Kasumi-1 (cell line): Measurements from ENCODE around the gene C12orf60.

Experiments used
- DNase-seq, 2 experiments: peaks; one replicate each; lab custom pipeline; 2025; lab: John Stamatoyannopoulos, UW

The C12orf60 gene

DNA sequence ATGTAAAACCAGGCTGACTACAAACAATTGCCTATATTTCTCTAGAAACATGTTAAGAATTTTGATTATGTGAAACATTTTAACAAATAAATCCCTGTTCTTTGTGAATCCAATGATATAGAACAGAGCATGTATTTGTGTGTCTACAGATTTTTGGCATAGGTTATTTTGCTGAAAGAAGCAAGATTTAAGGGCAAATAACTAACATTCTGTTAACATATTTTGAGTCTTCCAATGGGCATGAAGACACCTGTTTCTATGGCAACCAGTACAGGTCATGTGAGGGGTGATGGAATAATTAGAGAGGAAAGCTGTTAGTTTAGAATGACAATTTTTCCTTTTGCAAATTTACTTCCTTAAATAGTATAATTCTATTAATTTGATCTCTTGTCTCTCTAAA, 31.0 kb downstream of the C12orf60 start:
- no peak for DNase-seq

DNA sequence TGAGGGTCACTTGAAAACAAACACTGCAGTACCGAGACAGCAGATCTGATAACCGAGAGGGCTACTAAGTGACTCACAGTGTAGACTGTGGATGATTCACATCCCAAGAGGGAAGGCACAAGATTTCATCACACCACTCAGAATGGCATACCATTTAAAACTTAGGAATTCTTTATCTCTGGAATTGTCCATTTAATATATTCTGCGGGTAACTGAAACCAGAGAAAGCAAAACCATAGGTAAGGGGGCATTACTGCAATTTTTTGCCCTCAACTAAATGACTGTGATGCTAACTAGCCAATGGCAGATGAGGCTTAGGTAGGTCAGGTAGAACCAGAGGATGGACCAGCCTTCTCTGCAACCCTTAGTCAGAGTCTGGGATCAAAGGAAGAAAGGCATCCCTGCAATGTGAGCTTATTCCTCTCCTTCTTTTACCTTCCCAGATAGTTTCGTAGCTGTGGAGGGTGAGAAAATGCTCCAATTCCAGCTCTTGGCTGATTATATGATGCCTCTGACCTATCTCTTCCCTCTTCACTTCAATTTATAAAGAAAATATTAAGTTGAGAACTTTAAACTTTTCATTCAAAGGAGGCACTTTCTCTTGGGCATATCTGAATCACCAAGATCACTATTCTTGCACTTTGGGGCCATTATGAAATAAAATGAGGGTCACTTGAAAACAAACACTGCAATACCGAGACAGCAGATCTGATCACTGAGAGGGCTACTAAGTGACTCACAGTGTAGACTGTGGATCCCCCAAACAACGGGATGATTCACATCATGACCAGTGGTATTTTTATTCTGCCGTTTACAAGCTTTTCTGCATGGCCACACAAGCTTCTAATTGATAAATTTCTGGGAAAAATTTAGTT, 33.1 kb downstream of the C12orf60 start:
- DNase-seq = no peak

DNA sequence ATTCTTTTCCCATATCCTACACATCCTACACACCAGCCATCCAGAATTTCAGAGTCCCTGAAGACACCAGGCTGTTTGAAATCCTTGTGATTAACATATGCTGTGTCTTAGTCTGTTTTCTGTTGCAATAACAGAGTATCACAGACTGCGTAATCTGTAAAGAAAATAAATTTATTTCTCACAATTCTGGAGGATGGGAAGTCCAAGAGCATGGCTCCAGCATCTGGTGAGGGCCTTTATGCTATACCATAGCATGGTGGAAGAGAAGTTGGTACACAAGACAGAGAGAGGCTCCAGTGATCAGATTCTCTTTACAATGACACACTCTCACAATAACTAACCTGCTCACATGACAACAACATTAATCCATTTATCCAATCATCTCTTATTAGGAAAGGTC, 35.8 kb downstream of the C12orf60 start:
- no peak for DNase-seq

GRCh38 chr12:14840616-14841015, 37.1 kb downstream of the C12orf60 start:
- no peak for DNase-seq

DNA sequence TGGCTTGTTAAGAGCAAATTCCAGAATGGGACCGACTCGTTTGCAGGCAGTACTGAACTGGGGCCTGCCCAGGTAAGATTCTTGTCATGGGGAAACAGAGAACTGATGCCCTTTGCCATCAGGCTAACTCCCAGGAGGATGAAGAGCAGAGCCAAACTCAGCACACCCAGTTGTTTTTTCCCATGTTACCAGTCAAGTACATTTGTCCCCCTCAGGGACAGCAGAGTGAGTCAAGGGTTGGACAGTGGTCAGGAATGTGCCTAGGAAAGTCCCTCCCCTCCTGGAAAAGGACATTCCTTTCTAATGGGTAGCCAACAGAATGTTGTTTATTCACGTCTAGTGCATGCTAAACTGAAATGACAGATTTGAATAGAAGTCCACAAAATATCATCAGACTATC, 38.3 kb downstream of the C12orf60 start:
- no peak for DNase-seq

- DNase-seq = no peak
These were observed 38.8 kb downstream of the C12orf60 start for GRCh38 chr12:14842315-14842714.

GRCh38 chr12:14843425-14843887, 40.0 kb downstream of the C12orf60 start, which contains the start of gene ART4:
Gene ART4, minus strand, starts transcription at chr12:14843526. Its CDS starts 413 bp downstream, at chr12:14843113.
- no peak for DNase-seq

GRCh38 chr12:14844401-14844800, 40.9 kb downstream of the C12orf60 start:
- DNase-seq = no peak

- peak; percentile 44 to 48 for DNase-seq
These were observed 41.9 kb downstream of the C12orf60 start for GRCh38 chr12:14845350-14845750.

DNA sequence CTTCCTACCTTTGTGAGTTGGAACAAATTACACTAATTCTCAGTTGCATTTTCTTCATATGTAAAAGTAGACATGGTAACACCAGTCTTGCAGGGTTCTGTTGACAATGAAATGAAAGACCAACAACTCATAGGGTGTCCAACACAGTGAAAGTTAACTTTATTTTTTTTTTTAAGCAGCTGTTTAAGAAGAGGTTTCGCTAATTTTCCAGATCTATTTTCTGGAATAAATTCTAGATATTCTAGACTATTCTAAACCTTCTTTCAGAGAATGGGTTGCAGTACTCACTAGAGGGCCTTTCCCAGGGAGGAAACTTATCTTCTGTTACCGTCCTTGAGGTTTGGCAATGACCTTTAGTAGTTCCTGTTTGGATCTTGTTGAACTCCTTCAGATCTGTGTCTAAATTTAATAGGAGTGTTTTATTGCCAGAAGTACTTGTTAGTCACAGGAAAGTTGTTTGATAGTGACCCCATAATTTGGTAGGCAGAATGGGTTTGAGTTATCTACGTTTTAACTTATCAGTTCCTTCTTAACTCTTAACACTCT, 42.6 kb downstream of the C12orf60 start:
- peak in 1 of 2 experiments; percentile 14 for DNase-seq

DNA sequence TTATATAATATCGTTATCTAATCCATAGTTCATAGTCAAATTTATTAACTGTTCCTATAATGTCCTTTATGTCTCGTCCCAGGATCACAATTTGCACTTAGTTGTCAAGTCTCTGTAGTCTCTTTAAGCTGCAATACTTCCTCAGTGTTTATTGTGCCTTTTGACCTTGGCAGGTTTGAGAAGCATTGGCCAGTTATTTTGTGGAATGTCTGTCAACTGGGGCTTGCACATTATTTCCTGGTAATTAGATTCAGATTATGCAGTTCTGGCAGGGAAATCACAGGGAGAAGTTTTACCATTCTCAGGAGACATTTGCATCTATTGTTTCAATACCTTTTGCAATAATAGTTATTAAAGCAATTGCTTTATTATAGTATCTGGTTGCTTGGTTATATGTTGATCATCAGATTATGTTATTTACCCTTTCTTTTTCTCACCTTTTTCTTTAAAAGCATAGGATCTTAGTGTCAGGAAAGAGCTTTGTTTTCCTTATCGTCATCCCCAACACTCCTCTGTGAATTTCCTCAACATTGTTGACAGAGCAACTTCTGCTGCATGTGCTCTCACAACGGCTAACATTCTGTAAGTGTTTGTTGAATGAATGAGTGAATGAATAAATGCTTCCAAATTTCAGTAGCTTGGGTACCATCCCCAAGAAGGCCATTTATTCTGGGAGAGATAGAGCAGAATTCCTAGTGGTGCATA, 43.6 kb downstream of the C12orf60 start:
- no peak for DNase-seq

DNA sequence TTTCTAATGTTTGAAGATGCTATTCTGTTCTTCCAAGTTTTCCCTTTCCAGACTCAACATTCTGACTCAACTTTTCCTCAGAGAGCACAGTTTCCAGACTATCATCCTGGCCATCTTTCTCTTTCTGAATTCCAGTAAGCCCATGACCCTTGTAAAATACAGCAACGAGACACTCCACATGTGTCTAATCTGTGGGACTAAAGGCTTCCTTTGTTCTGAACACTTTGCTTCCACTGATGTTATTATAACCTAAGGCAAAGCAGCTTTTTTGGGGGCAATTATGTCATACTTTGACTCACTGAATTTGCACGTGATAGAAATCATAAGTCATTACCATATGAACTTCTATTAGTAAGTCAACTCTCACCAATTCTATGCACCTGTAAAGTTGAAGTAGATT, 46.2 kb downstream of the C12orf60 start:
- no peak for DNase-seq

GRCh38 chr12:14850929-14851663, 47.6 kb downstream of the C12orf60 start:
- no peak for DNase-seq

DNA sequence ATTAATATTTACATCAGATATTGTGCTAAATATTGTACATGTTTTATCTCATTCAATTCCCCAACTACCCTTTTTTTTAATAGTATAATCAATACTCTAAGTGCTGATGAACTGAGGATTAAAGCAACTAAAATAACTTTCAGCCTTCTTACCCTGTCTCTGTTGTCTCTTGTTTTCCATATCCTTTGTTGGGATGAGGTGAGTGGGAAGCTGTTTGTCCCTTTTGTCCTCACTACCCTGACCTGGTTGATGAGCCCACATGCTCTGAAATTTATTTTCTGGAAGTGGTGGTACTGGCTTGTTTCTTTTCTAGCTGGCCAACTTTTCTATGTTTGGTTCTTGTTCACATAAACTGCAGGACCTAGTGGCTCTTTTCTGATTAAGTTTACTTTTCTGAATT, 49.4 kb downstream of the C12orf60 start:
- DNase-seq = no peak

GRCh38 chr12:14853961-14854360, 50.5 kb downstream of the C12orf60 start:
- no peak for DNase-seq

GRCh38 chr12:14854586-14855183, 51.2 kb downstream of the C12orf60 start:
- DNase-seq = no peak

DNA sequence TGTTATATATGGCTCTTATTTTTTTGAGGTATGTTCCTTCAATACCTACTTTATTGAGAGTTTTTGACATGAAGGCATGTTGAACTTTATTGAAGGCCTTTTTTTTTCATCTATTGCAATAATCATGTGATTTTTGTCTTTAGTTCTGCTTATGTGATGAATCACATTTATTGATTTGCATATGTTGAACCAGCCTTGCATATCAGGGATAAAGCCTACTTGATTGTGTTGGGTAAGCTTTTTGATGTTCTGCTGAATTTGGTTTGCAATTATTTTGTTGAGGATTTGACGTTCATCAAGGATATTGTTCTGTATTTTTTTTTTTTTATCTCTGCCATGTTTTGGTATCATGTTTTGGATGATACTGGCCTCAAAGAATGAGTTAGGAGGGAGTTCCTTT, 55.0 kb downstream of the C12orf60 start:
- no peak for DNase-seq

DNA sequence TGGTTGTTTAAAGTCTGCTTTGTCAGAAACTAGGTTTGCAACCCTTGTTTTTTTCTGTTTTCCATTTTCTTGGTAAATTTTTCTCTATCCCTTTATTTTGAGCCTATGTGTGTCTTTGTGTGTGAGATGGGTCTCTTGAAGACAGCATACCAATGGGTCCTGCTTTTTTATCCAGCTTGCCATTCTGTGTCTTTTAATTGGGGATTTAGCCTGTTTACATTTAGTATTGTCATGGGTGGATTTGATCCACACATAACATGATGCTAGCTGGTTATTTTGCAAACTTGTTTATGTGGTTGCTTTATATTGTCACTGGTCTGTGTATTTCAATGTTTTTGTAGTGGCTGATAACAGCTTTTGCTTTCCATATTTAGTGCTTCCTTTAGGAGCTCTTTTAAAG, 57.0 kb downstream of the C12orf60 start:
- no peak for DNase-seq

DNA sequence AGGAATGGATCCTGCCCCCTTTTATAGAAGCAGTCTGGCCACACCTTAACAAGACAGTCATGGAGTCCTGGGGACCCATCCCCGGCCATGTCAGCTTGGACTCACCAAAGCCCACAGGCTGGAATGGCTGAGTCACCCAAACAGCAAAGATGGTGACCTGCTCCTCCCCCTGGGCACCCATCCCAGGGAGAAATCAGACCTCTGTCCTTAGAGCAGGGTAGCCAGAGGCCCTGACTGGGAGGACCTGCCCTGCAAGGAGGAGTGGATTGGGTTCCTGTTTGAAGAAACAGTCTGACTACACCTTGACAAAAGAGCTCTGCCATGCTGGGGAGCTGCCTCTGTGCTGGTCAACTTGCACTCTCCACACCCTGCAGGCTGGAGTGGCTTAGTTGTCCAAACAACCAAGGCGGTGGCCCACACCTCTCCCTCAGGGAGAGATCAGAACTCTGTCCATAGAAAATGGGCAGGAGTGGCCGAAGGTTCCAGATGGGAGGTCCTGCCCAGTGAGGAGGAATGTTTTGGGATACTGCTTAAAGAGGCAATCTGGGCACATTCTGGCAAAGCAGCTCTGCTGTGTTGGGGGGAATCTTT, 65.5 kb downstream of the C12orf60 start:
- DNase-seq = no peak

GRCh38 chr12:14871247-14871646, 67.8 kb downstream of the C12orf60 start:
- DNase-seq = no peak

DNA sequence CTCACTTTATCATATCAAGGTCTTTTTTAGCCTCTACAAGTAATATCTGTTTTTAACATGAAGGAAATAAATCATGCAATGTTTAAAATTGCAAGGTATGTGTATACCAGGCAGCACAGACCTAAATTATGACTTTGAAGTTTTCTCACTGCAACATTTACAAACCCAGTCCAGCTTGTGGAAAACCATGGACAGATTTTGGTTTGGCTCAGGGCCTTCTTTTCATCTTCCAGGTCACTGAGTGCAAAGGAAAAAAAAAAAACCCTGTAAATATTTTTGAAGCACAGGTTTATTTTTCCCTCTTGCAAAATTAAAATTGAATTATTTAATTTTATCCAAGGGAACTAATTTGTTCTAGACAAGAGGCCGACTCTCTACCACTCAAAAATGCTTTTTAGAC, 68.4 kb downstream of the C12orf60 start:
- DNase-seq = no peak
